Keratinocyte (primary cell): ENCODE results near the gene SLC22A31. TPM values are rescaled to one million over a fixed set of nuclear protein-coding genes. Genes with fewer than 3 reads are reported as not detected.

Experiments
- DNase-seq: peaks from one replicate; pipeline ENCODE4 v3.0.0-alpha.2; 2011; ENCODE audit warnings: low read depth, missing footprints, low spot score
- FAIRE-seq: peaks from 2 replicates; lab custom pipeline; 2011; peaks lifted over from hg19 to GRCh38; lab: Jason Lieb, UNC
- H2AFZ ChIP-seq: 2 replicates; pipeline ENCODE4 v1.6.0; 2012; ENCODE audit warnings: low read length, control low read depth, inconsistent platforms; ENCODE audit not compliant: control insufficient read depth
- H3K27ac ChIP-seq: 2 replicates; pipeline ENCODE4 v1.5.1; 2011; ENCODE audit warnings: low read length; ENCODE audit not compliant: control insufficient read depth, insufficient read depth
- H3K27me3 ChIP-seq: 3 replicates; pipeline ENCODE4 v1.6.0; 2011; ENCODE audit warnings: low read length; ENCODE audit not compliant: control insufficient read depth, insufficient read depth; ENCODE audit errors: extremely low read depth
- H3K36me3 ChIP-seq, 2 experiments: 2 replicates in 1 of 2; 3 replicates in 1 of 2; pipeline ENCODE4 v1.5.1; 2011; ENCODE audit warnings: low read length in 2 of 2, mild to moderate bottlenecking in 1 of 2; ENCODE audit not compliant: control insufficient read depth in 2 of 2, insufficient read depth in 2 of 2; ENCODE audit errors: extremely low read depth in 1 of 2
- H3K4me1 ChIP-seq: 3 replicates; pipeline ENCODE4 v1.5.1; 2011; ENCODE audit warnings: low read length; ENCODE audit not compliant: control insufficient read depth, insufficient read depth; ENCODE audit errors: extremely low read depth
- H3K4me2 ChIP-seq: 3 replicates; pipeline ENCODE4 v1.6.0; 2011; ENCODE audit warnings: low read depth, low read length; ENCODE audit not compliant: control insufficient read depth, insufficient read depth; ENCODE audit errors: extremely low read depth
- H3K4me3 ChIP-seq, 3 experiments: fragments of 200-600 bp in 1 of 3; sonication (generic) in 1 of 3; 2 replicates in 2 of 3; 3 replicates in 1 of 3; pipeline ENCODE4 v1.5.1; 2011 to 2016; ENCODE audit warnings: low read length in 3 of 3, mild to moderate bottlenecking in 3 of 3, control low read depth in 2 of 3, inconsistent platforms in 1 of 3, low read depth in 1 of 3, mixed read lengths in 1 of 3, mixed run types in 1 of 3, moderate library complexity in 1 of 3; ENCODE audit not compliant: control insufficient read depth in 2 of 3, insufficient read depth in 2 of 3; ENCODE audit errors: extremely low read depth in 1 of 3
- H3K79me2 ChIP-seq: 2 replicates; pipeline ENCODE4 v1.6.0; 2012; ENCODE audit warnings: low read length; ENCODE audit not compliant: control insufficient read depth, insufficient read depth
- H3K9ac ChIP-seq: 3 replicates; pipeline ENCODE4 v1.6.0; 2011; ENCODE audit warnings: low read length; ENCODE audit not compliant: control insufficient read depth, insufficient read depth; ENCODE audit errors: extremely low read depth
- H3K9me1 ChIP-seq: 3 replicates; pipeline ENCODE4 v1.6.0; 2011; ENCODE audit warnings: low read length; ENCODE audit not compliant: control insufficient read depth, insufficient read depth; ENCODE audit errors: extremely low read depth
- H3K9me3 ChIP-seq: 2 replicates; pipeline ENCODE4 v1.5.1; 2012; ENCODE audit warnings: low read depth, low read length; ENCODE audit not compliant: control insufficient read depth
- H4K20me1 ChIP-seq: 3 replicates; pipeline ENCODE4 v1.6.0; 2011; ENCODE audit warnings: low read length; ENCODE audit not compliant: control insufficient read depth, insufficient read depth; ENCODE audit errors: extremely low read depth
- EZH2 ChIP-seq: IDR thresholded peaks from one replicate; pipeline ENCODE4 v1.6.1; 2012; ENCODE audit warnings: inconsistent platforms, mild to moderate bottlenecking, low read length, moderate library complexity
- dilution Hi-C: fragments of 300-500 bp; cut with MboI; formaldehyde crosslinking; loops from one replicate; pipeline ENCODE4 v1.7.0; 2020; ENCODE audit warnings: low sequenced_read_pairs; ENCODE audit not compliant: extremely low pct_ligation_motif_present
- polyA plus RNA-seq, 5 experiments: library from polyadenylated mRNA; depleted of rRNA in 3 of 5; stranded (reverse) in 3 of 5; stranded (forward) in 1 of 5; unstranded in 1 of 5; fragments of >200 nt; gene quantifications; 1 replicate in 1 of 5; 2 replicates in 3 of 5; 3 replicates in 1 of 5; pipeline versions ENCODE4 v1.2.1 to v1.2.3, GENCODE V29; 2011 to 2012; ENCODE audit warnings: missing spikeins in 2 of 5, low read depth in 1 of 5, low replicate concordance in 1 of 5
- TF ChIP-seq, protein P1 (sequence below), 3 experiments: IDR thresholded peaks in 1 of 3; conservative IDR thresholded peaks in 1 of 3; optimal IDR thresholded peaks in 1 of 3; 2 replicates in 2 of 3; 3 replicates in 1 of 3; pipeline versions ENCODE3 to v1.5.1; 2011; ENCODE audit warnings: low read length in 3 of 3, mild to moderate bottlenecking in 3 of 3, moderate library complexity in 2 of 3, control low read depth in 1 of 3, inconsistent platforms in 1 of 3; ENCODE audit not compliant: insufficient read depth in 2 of 3; ENCODE audit errors: extremely low read depth in 1 of 3

The SLC22A31 gene
- polyA plus RNA-seq, 1 donor (not counting 4 experiments of a cell fraction or from before 2014, with no cell fraction given) = not detected

DNA sequence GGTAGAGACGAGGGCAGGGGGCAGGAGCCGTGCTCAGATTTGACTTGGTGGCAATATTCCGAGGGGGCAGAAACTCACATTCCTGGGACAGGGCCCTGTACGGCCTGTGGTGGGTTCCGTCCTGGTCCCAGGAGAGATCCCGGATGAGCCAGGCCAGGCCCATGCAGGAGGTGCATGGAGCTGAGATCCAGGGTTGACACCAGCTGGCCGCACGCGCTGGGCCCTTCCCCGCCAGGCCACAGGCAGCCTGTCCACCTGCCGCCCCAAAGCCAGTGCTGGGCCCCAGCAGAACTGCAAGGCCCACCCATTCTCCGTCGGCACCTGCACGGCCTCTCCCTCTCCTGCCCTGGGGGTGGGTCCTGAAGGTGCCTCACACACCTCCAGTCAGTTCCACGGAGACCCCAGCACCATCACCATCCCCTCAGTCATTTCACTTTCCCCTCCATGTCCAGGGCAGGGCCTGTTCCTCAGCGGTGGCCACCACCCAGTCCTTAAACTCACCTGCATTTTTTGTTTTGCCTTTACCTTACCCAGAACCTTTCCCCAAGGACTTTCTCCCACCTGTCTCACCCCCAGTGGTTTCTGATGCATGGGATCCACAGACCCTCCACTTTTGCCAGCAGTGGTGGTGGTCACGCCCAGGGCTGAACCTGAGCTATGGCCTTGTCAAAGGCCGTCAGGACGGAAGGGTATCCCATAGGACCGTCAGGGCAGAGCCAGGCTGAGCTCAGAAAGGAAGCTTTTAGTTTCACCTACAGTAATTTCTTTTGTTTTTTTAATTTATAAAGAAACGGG lies 53.9 kb downstream of the SLC22A31 start:
- no peak for TF ChIP-seq EZH2
- TF ChIP-seq, protein P1, sequence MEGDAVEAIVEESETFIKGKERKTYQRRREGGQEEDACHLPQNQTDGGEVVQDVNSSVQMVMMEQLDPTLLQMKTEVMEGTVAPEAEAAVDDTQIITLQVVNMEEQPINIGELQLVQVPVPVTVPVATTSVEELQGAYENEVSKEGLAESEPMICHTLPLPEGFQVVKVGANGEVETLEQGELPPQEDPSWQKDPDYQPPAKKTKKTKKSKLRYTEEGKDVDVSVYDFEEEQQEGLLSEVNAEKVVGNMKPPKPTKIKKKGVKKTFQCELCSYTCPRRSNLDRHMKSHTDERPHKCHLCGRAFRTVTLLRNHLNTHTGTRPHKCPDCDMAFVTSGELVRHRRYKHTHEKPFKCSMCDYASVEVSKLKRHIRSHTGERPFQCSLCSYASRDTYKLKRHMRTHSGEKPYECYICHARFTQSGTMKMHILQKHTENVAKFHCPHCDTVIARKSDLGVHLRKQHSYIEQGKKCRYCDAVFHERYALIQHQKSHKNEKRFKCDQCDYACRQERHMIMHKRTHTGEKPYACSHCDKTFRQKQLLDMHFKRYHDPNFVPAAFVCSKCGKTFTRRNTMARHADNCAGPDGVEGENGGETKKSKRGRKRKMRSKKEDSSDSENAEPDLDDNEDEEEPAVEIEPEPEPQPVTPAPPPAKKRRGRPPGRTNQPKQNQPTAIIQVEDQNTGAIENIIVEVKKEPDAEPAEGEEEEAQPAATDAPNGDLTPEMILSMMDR (optimal IDR thresholded peaks at IDR 0.05 in 1 of 3, IDR thresholded peaks at IDR 0.05 in 1 of 3, conservative IDR thresholded peaks at IDR 0.05 in 1 of 3; ENCODE audit: extremely low read depth in 1 of 3, insufficient read depth in 2 of 3, low read length in 3 of 3) = no peak
- Histone ChIP-seq H3K4me1 (peaks cover 14% of the 10 kb centered on the region), H3K27ac (no peak overlapping the region), H3K9ac (no peak overlapping the region), H4K20me1 (no peaks in the 10 kb centered on the region), H3K4me3 (no peak overlapping the region), H3K9me3 (peaks cover 6% of the 10 kb centered on the region), H2AFZ (no peak overlapping the region), H3K9me1 (no peaks in the 10 kb centered on the region), H3K27me3 (no peaks in the 10 kb centered on the region), H3K36me3 (peaks cover 3 to 7% of the 10 kb centered on the region in 2 experiments), H3K79me2 (no peaks in the 10 kb centered on the region), H3K4me2 (no peak overlapping the region)
- dilution Hi-C loops = no loop called here
- DNase-seq = no peak
- no peak for FAIRE-seq

Other genes with a start within 250 kb of the SLC22A31 start
- 0.08 to 0.24 TPM (median 0.18 TPM) in 3 replicates for gene CBFA2T3, start 223.3 kb downstream of the SLC22A31 start, polyA plus RNA-seq
- gene ACSF3, start 106.7 kb downstream of the SLC22A31 start, polyA plus RNA-seq = 9.8 to 13.4 TPM (median 11.2 TPM) in 3 replicates
- not detected in 3 replicates for gene CDH15, start 28.8 kb downstream of the SLC22A31 start, polyA plus RNA-seq
- 5.4 to 6.2 TPM (median 5.9 TPM) in 3 replicates for gene ZNF778, start 17.2 kb upstream of the SLC22A31 start, polyA plus RNA-seq